Mesenchymal stem cell (in vitro differentiated cells and primary cell): ENCODE data around the gene ERICH2.
A peak's percentile ranks its signal among the peaks of the same experiment; 100 is the strongest.

Source experiments
- DNase-seq: peaks from one replicate; pipeline ENCODE4 v3.0.0-alpha.2; 2013
- H2AFZ ChIP-seq: one replicate; pipeline ENCODE4 v1.6.1; 2013; ENCODE audit warnings: low read depth, mild to moderate bottlenecking, control low read depth, inconsistent platforms, low read length, moderate library complexity
- H2AK5ac ChIP-seq: 2 replicates; pipeline ENCODE4 v1.6.1; 2013; ENCODE audit warnings: low read length, moderate library complexity, mild to moderate bottlenecking, inconsistent platforms; ENCODE audit not compliant: severe bottlenecking
- H2BK120ac ChIP-seq: one replicate; pipeline ENCODE4 v1.6.1; 2013; ENCODE audit warnings: low read depth, mild to moderate bottlenecking, inconsistent platforms, low read length, moderate library complexity
- H2BK12ac ChIP-seq, 2 experiments: one replicate each; pipeline ENCODE4 v1.6.1; 2013; ENCODE audit warnings: inconsistent platforms in 2 of 2, low read length in 2 of 2, mild to moderate bottlenecking in 2 of 2, moderate library complexity in 2 of 2, control low read depth in 1 of 2
- H2BK15ac ChIP-seq: one replicate; pipeline ENCODE4 v1.6.1; 2013; ENCODE audit warnings: mild to moderate bottlenecking, low read depth, inconsistent platforms; ENCODE audit not compliant: poor library complexity, severe bottlenecking
- H2BK5ac ChIP-seq: 2 replicates; pipeline ENCODE4 v1.6.1; 2013; ENCODE audit warnings: low read depth, mild to moderate bottlenecking, low read length, control low read depth, inconsistent platforms; ENCODE audit not compliant: poor library complexity, severe bottlenecking
- H3K14ac ChIP-seq, 2 experiments: one replicate each; pipeline ENCODE4 v1.6.1; 2013; ENCODE audit warnings: inconsistent platforms in 2 of 2, low read length in 2 of 2, control low read depth in 1 of 2, mild to moderate bottlenecking in 1 of 2, moderate library complexity in 1 of 2
- H3K18ac ChIP-seq, 2 experiments: one replicate each; pipeline ENCODE4 v1.6.1; 2013; ENCODE audit warnings: inconsistent platforms in 2 of 2, low read length in 2 of 2, control low read depth in 1 of 2, low read depth in 1 of 2, mild to moderate bottlenecking in 1 of 2
- H3K23ac ChIP-seq, 2 experiments: one replicate each; pipeline ENCODE4 v1.6.1; 2013; ENCODE audit warnings: inconsistent platforms in 2 of 2, low read length in 2 of 2, mild to moderate bottlenecking in 2 of 2, moderate library complexity in 2 of 2, control low read depth in 1 of 2
- H3K27ac ChIP-seq: 2 replicates; pipeline ENCODE4 v1.5.1; 2013; ENCODE audit warnings: mild to moderate bottlenecking, moderate library complexity, low read length, control low read depth, inconsistent platforms; ENCODE audit not compliant: poor library complexity, severe bottlenecking
- H3K27me3 ChIP-seq, 2 experiments: 2 replicates each; pipeline versions ENCODE4 v1.6.1 to v1.7.0; 2013; ENCODE audit warnings: low read length in 2 of 2, mild to moderate bottlenecking in 2 of 2, moderate library complexity in 2 of 2, control low read depth in 1 of 2, inconsistent platforms in 1 of 2; ENCODE audit not compliant: control insufficient read depth in 1 of 2, insufficient read depth in 1 of 2
- H3K36me3 ChIP-seq, 2 experiments: 2 replicates each; pipeline versions ENCODE4 v1.6.1 to v1.7.0; 2013; ENCODE audit warnings: low read length in 2 of 2, control low read depth in 1 of 2, inconsistent platforms in 1 of 2, low read depth in 1 of 2, mild to moderate bottlenecking in 1 of 2; ENCODE audit not compliant: insufficient read depth in 2 of 2, control insufficient read depth in 1 of 2
- H3K4ac ChIP-seq, 2 experiments: one replicate each; pipeline ENCODE4 v1.6.1; 2013; ENCODE audit warnings: inconsistent platforms in 2 of 2, low read length in 2 of 2, mild to moderate bottlenecking in 2 of 2, moderate library complexity in 2 of 2, control low read depth in 1 of 2, low read depth in 1 of 2
- H3K4me1 ChIP-seq: 2 replicates; pipeline ENCODE4 v1.6.1; 2013; ENCODE audit warnings: low read depth, low read length, control low read depth; ENCODE audit not compliant: control insufficient read depth, insufficient read depth
- H3K4me2 ChIP-seq: 2 replicates; pipeline ENCODE4 v1.6.1; 2013; ENCODE audit warnings: low read length, mild to moderate bottlenecking, inconsistent platforms; ENCODE audit not compliant: poor library complexity, severe bottlenecking
- H3K4me3 ChIP-seq, 2 experiments: 2 replicates each; pipeline versions ENCODE4 v1.5.1 to v1.7.0; 2013; ENCODE audit warnings: low read length in 2 of 2, mild to moderate bottlenecking in 2 of 2, control low read depth in 1 of 2, low read depth in 1 of 2; ENCODE audit not compliant: insufficient read depth in 1 of 2
- H3K79me1 ChIP-seq: replicated peaks from 2 replicates; pipeline ENCODE4 v1.6.1; 2013; ENCODE audit warnings: mild to moderate bottlenecking, control low read depth, low read length, inconsistent platforms; ENCODE audit not compliant: poor library complexity, severe bottlenecking
- H3K9ac ChIP-seq: 2 replicates; pipeline ENCODE4 v1.7.0; 2013; ENCODE audit warnings: mild to moderate bottlenecking, low read length, moderate library complexity
- H3K9me3 ChIP-seq: 2 replicates; pipeline ENCODE4 v1.7.0; 2013; ENCODE audit warnings: mild to moderate bottlenecking, low read length; ENCODE audit not compliant: control insufficient read depth
- H4K8ac ChIP-seq: one replicate; pipeline ENCODE4 v1.6.1; 2013; ENCODE audit warnings: inconsistent platforms, mild to moderate bottlenecking, low read length, moderate library complexity
- H4K91ac ChIP-seq: one replicate; pipeline ENCODE4 v1.6.1; 2013; ENCODE audit warnings: mild to moderate bottlenecking, low read length, inconsistent platforms
- WGBS: methylation state at CpG from one replicate; pipeline ENCODE4 v1.1.7; 2013; ENCODE audit warnings: mixed read lengths; 5-methylcytosine and 5-hydroxymethylcytosine counted together

Gene ERICH2

GRCh38 chr2:170819680-170820664, 49.8 kb downstream of the ERICH2 start:
- Histone ChIP-seq H2BK15ac (no peak overlapping the region), H4K8ac (no peak overlapping the region), H3K4me2 (no peak overlapping the region), H2BK5ac (no peak overlapping the region), H2AFZ (no peak overlapping the region), H3K4me1 (peaks cover 44% of the 10 kb centered on the region), H2AK5ac (no peak overlapping the region), H3K79me1 (no peaks in the 10 kb centered on the region), H2BK12ac (no peak overlapping the region), H2BK120ac (no peak overlapping the region), H3K14ac (no peak overlapping the region), H3K36me3 (no peaks in the 10 kb centered on the region), H3K27me3 (peaks cover 96 to 99% of the 10 kb centered on the region in 2 experiments), H3K4me3 (peak overlapping the region in 1 of 2 experiments; percentile 53), H3K9me3 (no peaks in the 10 kb centered on the region), H3K4ac (no peak overlapping the region), H3K23ac (no peak overlapping the region), H3K9ac (no peak overlapping the region), H3K27ac (no peak overlapping the region), H3K18ac (no peak overlapping the region), H4K91ac (no peak overlapping the region)
- no peak for DNase-seq
- 49% methylated on average over 44 of the region's 45 CpGs for WGBS

GRCh38 chr2:170820757-170821530, 50.8 kb downstream of the ERICH2 start:
- no peak overlapping the region for H2BK12ac ChIP-seq

DNA sequence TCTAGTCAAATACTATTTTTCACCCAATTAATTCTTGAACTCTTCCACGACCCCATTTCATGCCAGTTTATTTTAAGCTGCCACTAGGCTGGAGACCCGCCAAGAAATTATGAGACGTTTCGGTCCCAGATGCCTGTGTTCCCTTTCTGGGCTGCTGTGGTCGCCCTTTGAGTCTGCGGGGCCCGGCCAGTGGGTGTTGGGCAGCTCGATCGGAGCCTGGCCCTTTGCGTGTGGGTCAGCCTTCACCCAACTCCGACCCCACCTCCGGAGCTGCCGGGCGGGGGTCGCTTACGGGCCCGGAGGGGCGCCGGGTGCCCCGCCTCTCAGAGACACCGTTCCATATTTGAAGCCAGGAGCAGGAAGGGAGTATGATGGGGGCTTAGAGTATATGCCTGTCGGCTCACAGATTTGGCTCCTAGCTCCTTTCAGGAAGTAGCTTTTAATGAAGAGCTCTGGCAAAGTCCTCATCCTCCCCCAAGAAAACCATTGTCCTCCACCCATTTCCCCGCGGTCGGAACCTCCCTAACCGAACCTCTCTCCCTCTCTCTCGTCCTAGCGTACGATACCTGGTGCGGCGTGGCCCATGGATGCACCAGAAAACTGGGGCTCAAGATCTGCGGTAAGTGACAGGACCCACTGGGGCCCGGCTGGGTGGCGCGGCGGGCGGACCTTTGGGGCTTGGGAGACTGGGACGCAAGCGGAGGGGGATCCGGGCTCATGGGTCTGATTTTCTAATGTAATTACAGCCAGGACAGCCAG, 51.5 kb downstream of the ERICH2 start:
- 74% methylated on average over 34 of the region's 40 CpGs for WGBS
- Histone ChIP-seq H2BK15ac (no peak overlapping the region), H3K4me3 (no peak overlapping the region), H3K36me3 (no peaks in the 10 kb centered on the region), H3K14ac (no peak overlapping the region), H3K79me1 (no peaks in the 10 kb centered on the region), H2AK5ac (no peak overlapping the region), H3K27me3 (peaks cover 94 to 97% of the 10 kb centered on the region in 2 experiments), H3K4me1 (peaks cover 35% of the 10 kb centered on the region), H4K91ac (no peak overlapping the region), H2BK120ac (no peak overlapping the region), H2BK5ac (no peak overlapping the region), H3K27ac (no peak overlapping the region), H3K4me2 (no peak overlapping the region), H3K4ac (no peak overlapping the region), H3K9me3 (no peaks in the 10 kb centered on the region), H2BK12ac (no peak overlapping the region), H2AFZ (no peak overlapping the region), H3K18ac (no peak overlapping the region), H4K8ac (no peak overlapping the region), H3K23ac (no peak overlapping the region), H3K9ac (no peak overlapping the region)
- DNase-seq: no peak

More at GRCh38 chr2:170820757-170821530, 50.8 kb downstream of the ERICH2 start:
- H4K91ac ChIP-seq: no peak overlapping the region
- no peaks in the 10 kb centered on the region for H3K9me3 ChIP-seq
- peaks cover 96 to 99% of the 10 kb centered on the region in 2 experiments for H3K27me3 ChIP-seq
- no peak overlapping the region for H3K4me2 ChIP-seq
- H3K36me3 ChIP-seq: no peaks in the 10 kb centered on the region
- H4K8ac ChIP-seq: no peak overlapping the region
- H3K23ac ChIP-seq: no peak overlapping the region
- no peaks in the 10 kb centered on the region for H3K79me1 ChIP-seq
- H3K4ac ChIP-seq: no peak overlapping the region
- H3K4me3 ChIP-seq: peak overlapping the region in 1 of 2 experiments; percentile 53
- H3K18ac ChIP-seq: no peak overlapping the region
- peaks cover 41% of the 10 kb centered on the region for H3K4me1 ChIP-seq
- no peak overlapping the region for H2BK5ac ChIP-seq
- 74% methylated on average over 17 of the region's 18 CpGs for WGBS
- no peak overlapping the region for H2BK15ac ChIP-seq
- H2AFZ ChIP-seq: no peak overlapping the region
- DNase-seq: no peak
- no peak overlapping the region for H3K27ac ChIP-seq
- H3K14ac ChIP-seq: no peak overlapping the region
- H3K9ac ChIP-seq: no peak overlapping the region
- no peak overlapping the region for H2BK120ac ChIP-seq
- H2AK5ac ChIP-seq: no peak overlapping the region
